Astrocyte (in vitro differentiated cells and primary cell): ENCODE measurements around the gene KCNK10. TPM values are rescaled to one million over a fixed set of nuclear protein-coding genes. Genes with fewer than 3 reads are reported as not detected.

ENCODE experiments used
- DNase-seq: peaks from one replicate; pipeline ENCODE4 v3.0.0-alpha.2; 2010; ENCODE audit warnings: low read depth
- FAIRE-seq: peaks from 2 replicates; lab custom pipeline; 2011; peaks lifted over from hg19 to GRCh38; lab: Jason Lieb, UNC
- H2AFZ ChIP-seq: 2 replicates; pipeline ENCODE4 v1.6.0; 2012; ENCODE audit warnings: low read depth, low read length, inconsistent platforms
- H3K27ac ChIP-seq: 2 replicates; pipeline ENCODE4 v1.5.1; 2011; ENCODE audit warnings: low read depth, low read length, inconsistent platforms
- H3K27me3 ChIP-seq: 2 replicates; pipeline ENCODE4 v1.6.0; 2011; ENCODE audit warnings: low read length, inconsistent platforms; ENCODE audit not compliant: insufficient read depth
- H3K36me3 ChIP-seq: 2 replicates; pipeline ENCODE4 v1.5.1; 2011; ENCODE audit warnings: low read length, inconsistent platforms; ENCODE audit not compliant: insufficient read depth
- H3K4me1 ChIP-seq: 2 replicates; pipeline ENCODE4 v1.5.1; 2011; ENCODE audit warnings: low read length, inconsistent platforms; ENCODE audit not compliant: insufficient read depth
- H3K4me2 ChIP-seq: 2 replicates; pipeline ENCODE4 v1.6.0; 2012; ENCODE audit warnings: low read length, inconsistent platforms
- H3K4me3 ChIP-seq: 2 replicates; pipeline ENCODE4 v1.5.1; 2011; ENCODE audit warnings: low read depth, mild to moderate bottlenecking, low read length, inconsistent platforms; ENCODE audit not compliant: insufficient read depth
- H3K79me2 ChIP-seq: 2 replicates; pipeline ENCODE4 v1.6.0; 2012; ENCODE audit warnings: mild to moderate bottlenecking, low read length, inconsistent platforms; ENCODE audit not compliant: insufficient read depth
- H3K9ac ChIP-seq: 2 replicates; pipeline ENCODE4 v1.6.0; 2012; ENCODE audit warnings: mild to moderate bottlenecking, low read length, inconsistent platforms
- H3K9me3 ChIP-seq: 2 replicates; pipeline ENCODE4 v1.5.1; 2012; ENCODE audit warnings: low read depth, mild to moderate bottlenecking, low read length, inconsistent platforms; ENCODE audit not compliant: insufficient read depth
- H4K20me1 ChIP-seq: 2 replicates; pipeline ENCODE4 v1.6.0; 2012; ENCODE audit warnings: low read length, inconsistent platforms; ENCODE audit not compliant: insufficient read depth
- H3K27ac Mint-ChIP-seq: one replicate; pipeline ENCODE4 v1.8.0; 2021; ENCODE audit warnings: mild to moderate bottlenecking, mixed read lengths; ENCODE audit not compliant: unreplicated experiment
- H3K27me3 Mint-ChIP-seq: one replicate; pipeline ENCODE4 v1.8.0; 2021; ENCODE audit warnings: low read depth, mixed read lengths; ENCODE audit not compliant: unreplicated experiment
- H3K36me3 Mint-ChIP-seq: one replicate; pipeline ENCODE4 v1.8.0; 2021; ENCODE audit warnings: low read depth, mixed read lengths; ENCODE audit not compliant: unreplicated experiment
- H3K4me1 Mint-ChIP-seq: one replicate; pipeline ENCODE4 v1.8.0; 2021; ENCODE audit warnings: low read depth, mixed read lengths; ENCODE audit not compliant: unreplicated experiment
- H3K4me3 Mint-ChIP-seq: one replicate; pipeline ENCODE4 v1.8.0; 2021; ENCODE audit warnings: mild to moderate bottlenecking, moderate library complexity, mixed read lengths; ENCODE audit not compliant: unreplicated experiment
- H3K9me3 Mint-ChIP-seq: one replicate; pipeline ENCODE4 v1.8.0; 2021; ENCODE audit warnings: mild to moderate bottlenecking, mixed read lengths; ENCODE audit not compliant: unreplicated experiment
- CTCF ChIP-seq: IDR thresholded peaks from 2 replicates; pipeline ENCODE4 v1.5.1; 2011; ENCODE audit warnings: low read depth, mild to moderate bottlenecking, inconsistent platforms, low read length, moderate library complexity; ENCODE audit not compliant: insufficient read depth
- EZH2 ChIP-seq: IDR thresholded peaks from 2 replicates; pipeline ENCODE4 v1.6.1; 2012; ENCODE audit warnings: mild to moderate bottlenecking, low read length, inconsistent platforms; ENCODE audit not compliant: insufficient read depth
- total RNA-seq: library from RNA; stranded (reverse); gene quantifications from 2 replicates; pipeline ENCODE4 v1.2.1, GENCODE V29; 2021

The KCNK10 gene
- total RNA-seq, 1 donor from 2014 or later: 0.14 TPM

- Histone ChIP-seq H3K4me3 (no peak overlapping the region), H3K79me2 (no peaks in the 10 kb centered on the region), H3K9me3 (no peaks in the 10 kb centered on the region), H3K36me3 (no peaks in the 10 kb centered on the region), H4K20me1 (no peaks in the 10 kb centered on the region), H3K4me2 (no peak overlapping the region), H3K27ac (no peak overlapping the region), H3K27me3 (no peaks in the 10 kb centered on the region), H3K9ac (no peak overlapping the region), H3K4me1 (no peaks in the 10 kb centered on the region), H2AFZ (no peak overlapping the region)
- Mint-ChIP-seq H3K27ac (no peak overlapping the region), H3K27me3 (no peaks in the 10 kb centered on the region), H3K4me3 (no peak overlapping the region), H3K9me3 (no peaks in the 10 kb centered on the region), H3K4me1 (peaks cover 13% of the 10 kb centered on the region), H3K36me3 (no peaks in the 10 kb centered on the region)
- DNase-seq (no peak), FAIRE-seq (no peak)
- TF ChIP-seq CTCF (no peak), EZH2 (no peak)
These were observed 94.4 kb downstream of the KCNK10 start for GRCh38 chr14:88228522-88229236.

GRCh38 chr14:88227693-88228092, 95.4 kb downstream of the KCNK10 start:
- no peak overlapping the region for H3K27ac Mint-ChIP-seq
- no peak overlapping the region for H3K4me2 ChIP-seq
- FAIRE-seq: no peak
- no peaks in the 10 kb centered on the region for H3K79me2 ChIP-seq
- no peak overlapping the region for H3K4me3 Mint-ChIP-seq
- no peaks in the 10 kb centered on the region for H3K27me3 ChIP-seq
- peaks cover 2% of the 10 kb centered on the region for H3K9me3 ChIP-seq
- no peak overlapping the region for H3K4me3 ChIP-seq
- H3K9ac ChIP-seq: no peak overlapping the region
- H3K36me3 Mint-ChIP-seq: no peaks in the 10 kb centered on the region
- DNase-seq: no peak
- H3K9me3 Mint-ChIP-seq: no peaks in the 10 kb centered on the region
- no peaks in the 10 kb centered on the region for H3K27me3 Mint-ChIP-seq
- no peak overlapping the region for H2AFZ ChIP-seq
- no peak for TF ChIP-seq CTCF
- TF ChIP-seq EZH2: no peak
- no peaks in the 10 kb centered on the region for H3K4me1 ChIP-seq
- H3K27ac ChIP-seq: no peak overlapping the region
- H4K20me1 ChIP-seq: no peaks in the 10 kb centered on the region
- H3K36me3 ChIP-seq: no peaks in the 10 kb centered on the region
- peaks cover 13% of the 10 kb centered on the region for H3K4me1 Mint-ChIP-seq

GRCh38 chr14:88225721-88226120, 97.3 kb downstream of the KCNK10 start:
- Histone ChIP-seq H3K36me3 (no peaks in the 10 kb centered on the region), H2AFZ (no peak overlapping the region), H3K27me3 (no peaks in the 10 kb centered on the region), H3K79me2 (no peaks in the 10 kb centered on the region), H3K4me2 (no peak overlapping the region), H3K27ac (no peak overlapping the region), H3K4me1 (no peaks in the 10 kb centered on the region), H3K9me3 (peaks cover 2% of the 10 kb centered on the region), H4K20me1 (no peaks in the 10 kb centered on the region), H3K9ac (no peak overlapping the region), H3K4me3 (no peak overlapping the region)
- Mint-ChIP-seq H3K9me3 (no peaks in the 10 kb centered on the region), H3K27ac (no peak overlapping the region), H3K27me3 (no peaks in the 10 kb centered on the region), H3K4me3 (no peak overlapping the region), H3K36me3 (no peaks in the 10 kb centered on the region), H3K4me1 (peaks cover 13% of the 10 kb centered on the region)
- FAIRE-seq (no peak), DNase-seq (no peak)
- TF ChIP-seq EZH2: no peak
- TF ChIP-seq CTCF: no peak
